ENCODE measurements around the gene PHLDB1.

GRCh38 chr11:118659314-118659952 is 52.0 kb downstream of the PHLDB1 start:
- no peak for TF ChIP-seq RNF2 (IDR thresholded peaks at IDR 0.05; ENCODE audit: borderline replicate concordance, low read depth)
- peak; percentile 72 for TF ChIP-seq CTCF (IDR thresholded peaks at IDR 0.05)
- no peak for TF ChIP-seq NFE2L2 (conservative IDR thresholded peaks at IDR 0.05; ENCODE audit: low read length)
- no peak for TF ChIP-seq POLR2A (IDR thresholded peaks at IDR 0.05; ENCODE audit: low read length)
- no peak for TF ChIP-seq CEBPB (IDR thresholded peaks at IDR 0.05)
- TF ChIP-seq, protein P1, sequence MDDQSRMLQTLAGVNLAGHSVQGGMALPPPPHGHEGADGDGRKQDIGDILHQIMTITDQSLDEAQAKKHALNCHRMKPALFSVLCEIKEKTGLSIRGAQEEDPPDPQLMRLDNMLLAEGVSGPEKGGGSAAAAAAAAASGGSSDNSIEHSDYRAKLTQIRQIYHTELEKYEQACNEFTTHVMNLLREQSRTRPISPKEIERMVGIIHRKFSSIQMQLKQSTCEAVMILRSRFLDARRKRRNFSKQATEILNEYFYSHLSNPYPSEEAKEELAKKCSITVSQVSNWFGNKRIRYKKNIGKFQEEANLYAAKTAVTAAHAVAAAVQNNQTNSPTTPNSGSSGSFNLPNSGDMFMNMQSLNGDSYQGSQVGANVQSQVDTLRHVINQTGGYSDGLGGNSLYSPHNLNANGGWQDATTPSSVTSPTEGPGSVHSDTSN (IDR thresholded peaks at IDR 0.05): no peak
- TF ChIP-seq RFX5 (IDR thresholded peaks at IDR 0.05): no peak
- TF ChIP-seq, protein P2, sequence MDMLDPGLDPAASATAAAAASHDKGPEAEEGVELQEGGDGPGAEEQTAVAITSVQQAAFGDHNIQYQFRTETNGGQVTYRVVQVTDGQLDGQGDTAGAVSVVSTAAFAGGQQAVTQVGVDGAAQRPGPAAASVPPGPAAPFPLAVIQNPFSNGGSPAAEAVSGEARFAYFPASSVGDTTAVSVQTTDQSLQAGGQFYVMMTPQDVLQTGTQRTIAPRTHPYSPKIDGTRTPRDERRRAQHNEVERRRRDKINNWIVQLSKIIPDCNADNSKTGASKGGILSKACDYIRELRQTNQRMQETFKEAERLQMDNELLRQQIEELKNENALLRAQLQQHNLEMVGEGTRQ (IDR thresholded peaks at IDR 0.05): no peak
- TF ChIP-seq PHF8 (IDR thresholded peaks at IDR 0.05; ENCODE audit: borderline replicate concordance, low read depth): no peak
- TF ChIP-seq, protein P3, sequence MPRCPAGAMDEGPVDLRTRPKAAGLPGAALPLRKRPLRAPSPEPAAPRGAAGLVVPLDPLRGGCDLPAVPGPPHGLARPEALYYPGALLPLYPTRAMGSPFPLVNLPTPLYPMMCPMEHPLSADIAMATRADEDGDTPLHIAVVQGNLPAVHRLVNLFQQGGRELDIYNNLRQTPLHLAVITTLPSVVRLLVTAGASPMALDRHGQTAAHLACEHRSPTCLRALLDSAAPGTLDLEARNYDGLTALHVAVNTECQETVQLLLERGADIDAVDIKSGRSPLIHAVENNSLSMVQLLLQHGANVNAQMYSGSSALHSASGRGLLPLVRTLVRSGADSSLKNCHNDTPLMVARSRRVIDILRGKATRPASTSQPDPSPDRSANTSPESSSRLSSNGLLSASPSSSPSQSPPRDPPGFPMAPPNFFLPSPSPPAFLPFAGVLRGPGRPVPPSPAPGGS (IDR thresholded peaks at IDR 0.05): no peak
- TF ChIP-seq CHD2 (IDR thresholded peaks at IDR 0.05; ENCODE audit: low read length, partially characterized antibody): no peak
- TF ChIP-seq RCOR1 (IDR thresholded peaks at IDR 0.05; ENCODE audit: low read depth, low read length): no peak
